Stimulated activated CD8-positive, alpha-beta memory T cell treated with anti-CD3 and anti-CD28 coated beads, Interleukin-4, amount 100 ng/mL, for 1 hour (primary cell): ENCODE results near the gene DIP2C.
"Not testable (repeated sequence)": the region's sequence is repeated elsewhere in the genome, so short reads cannot be mapped to it uniquely, and the experiment has no call there.

Experiments
- DNase-seq, 2 donors: peaks; one replicate each; pipeline ENCODE4 v3.0.0-alpha.2; 2020; ENCODE audit warnings: low read depth in 2 of 2, low spot score in 1 of 2

Gene DIP2C

DNA sequence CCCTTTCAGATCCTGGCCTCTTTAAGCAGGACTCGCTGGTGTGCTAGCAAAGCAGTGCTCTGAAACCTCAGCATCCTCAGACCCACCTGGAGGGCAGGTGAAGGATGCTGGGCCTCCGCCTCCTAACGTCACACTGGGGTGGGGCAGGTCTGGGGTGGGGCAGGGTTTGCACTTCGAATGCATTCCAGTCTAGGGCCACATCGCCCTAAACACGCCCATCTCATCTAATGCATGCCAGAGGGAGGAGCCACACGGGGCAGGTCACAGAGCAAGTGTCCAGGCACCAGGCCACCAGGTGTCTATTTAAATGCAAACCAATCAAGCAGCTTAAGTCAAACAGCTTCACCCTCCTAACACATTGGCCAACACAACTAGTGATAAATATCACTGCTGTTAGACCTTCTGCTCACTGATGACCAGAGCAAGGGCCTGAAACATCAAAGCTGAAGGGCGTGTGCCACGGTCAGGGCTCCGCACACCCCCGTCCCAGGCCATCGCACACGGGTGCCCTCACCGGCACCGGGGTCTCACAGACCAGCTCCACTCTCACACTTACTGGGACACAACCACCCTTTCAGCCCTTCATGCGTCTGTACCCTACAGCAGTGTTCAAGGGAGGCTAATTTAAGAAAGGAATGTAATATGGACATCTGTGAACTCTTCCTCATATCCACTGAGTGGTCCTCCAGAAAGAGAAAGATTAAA is 47.1 kb downstream of the DIP2C start:
- DNase-seq = no peak

- DNase-seq = no peak
Observed at GRCh38 chr10:641149-642010, 48.1 kb downstream of the DIP2C start.

GRCh38 chr10:640673-641045 is 48.8 kb downstream of the DIP2C start:
- no peak for DNase-seq

DNA sequence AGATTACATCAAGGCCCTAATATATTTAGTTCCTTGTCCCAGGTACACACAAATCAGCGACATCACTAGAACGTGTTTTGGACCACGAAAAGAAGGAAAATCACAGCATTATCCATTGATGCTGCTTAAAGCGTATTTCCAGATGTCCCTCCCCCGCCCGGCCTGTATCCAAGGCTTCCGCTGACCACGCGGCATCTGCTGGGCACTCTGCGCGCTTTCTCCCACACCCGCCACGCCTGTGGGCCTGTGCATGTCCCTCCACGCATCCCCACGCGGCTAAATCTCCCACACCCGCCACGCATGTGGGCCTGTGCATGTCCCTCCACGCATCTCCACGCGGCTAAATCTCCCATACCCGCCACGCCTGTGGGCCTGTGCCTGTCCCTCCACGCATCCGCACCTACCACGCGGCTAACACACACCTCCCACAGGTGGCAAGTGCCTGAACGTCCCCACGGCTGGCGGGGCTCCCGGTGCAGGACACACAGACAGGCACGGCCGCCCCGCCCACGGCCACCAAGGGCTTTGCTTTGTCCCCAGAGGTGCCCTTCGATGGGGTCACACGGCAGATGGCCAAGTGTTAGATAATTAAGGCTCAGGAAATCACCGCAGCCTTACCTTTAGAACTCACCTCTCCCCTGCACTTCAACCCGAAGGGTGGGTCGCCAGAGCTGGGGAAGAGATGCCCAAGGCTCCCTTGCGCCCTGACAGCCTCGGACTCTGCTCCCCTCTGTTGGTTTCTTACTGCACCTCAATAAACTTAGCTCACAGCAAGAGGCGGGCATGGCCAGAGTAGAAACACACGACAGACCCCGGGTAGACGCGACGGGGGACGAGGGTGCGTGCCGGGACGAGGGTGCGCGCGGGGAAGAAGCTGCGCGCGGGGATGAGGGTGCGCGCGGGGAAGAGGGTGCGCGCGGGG is 49.5 kb downstream of the DIP2C start:
- no peak for DNase-seq

GRCh38 chr10:639001-639750 is 50.3 kb downstream of the DIP2C start:
- no peak for DNase-seq

DNA sequence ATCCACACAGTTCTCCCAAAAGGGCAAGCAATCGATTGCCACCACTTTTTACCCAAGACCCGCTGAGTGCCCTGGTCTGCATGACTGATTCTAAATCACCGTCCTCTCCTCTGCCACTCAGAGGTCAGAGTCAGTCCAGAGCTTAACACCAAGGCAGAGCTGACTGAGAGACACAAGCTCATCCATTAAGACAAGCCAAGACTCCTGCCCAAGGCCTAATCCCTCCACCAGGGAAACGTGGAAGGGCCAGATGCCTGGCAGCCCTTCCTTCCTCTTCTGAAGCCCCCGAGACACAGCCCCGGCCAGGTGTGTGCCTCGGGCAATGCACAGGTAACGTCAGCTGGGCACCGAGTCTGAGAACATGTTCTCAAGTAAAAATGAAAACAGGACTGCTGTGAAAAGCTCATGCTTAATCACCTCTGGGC is 51.7 kb downstream of the DIP2C start:
- no peak for DNase-seq

DNA sequence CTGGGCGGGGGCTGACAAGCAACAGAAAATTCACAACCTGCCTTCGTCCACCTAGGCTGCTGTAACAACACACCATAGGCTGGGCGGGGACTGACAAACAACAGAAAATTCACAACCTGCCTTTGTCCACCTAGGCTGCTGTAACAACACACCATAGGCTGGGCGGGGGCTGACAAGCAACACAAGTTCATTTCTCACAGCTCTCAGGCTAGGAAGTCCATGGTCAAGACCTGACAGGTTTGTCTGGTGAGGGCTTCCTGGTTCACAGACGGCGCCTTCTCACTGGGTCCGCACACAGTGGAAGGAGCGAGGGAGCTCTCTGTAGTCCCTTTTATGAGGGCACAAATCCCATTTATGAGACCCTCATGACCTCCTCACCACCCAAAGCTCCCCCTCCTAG is 52.2 kb downstream of the DIP2C start:
- DNase-seq = no peak

GRCh38 chr10:636769-637168 is 52.7 kb downstream of the DIP2C start:
- no peak for DNase-seq

DNA sequence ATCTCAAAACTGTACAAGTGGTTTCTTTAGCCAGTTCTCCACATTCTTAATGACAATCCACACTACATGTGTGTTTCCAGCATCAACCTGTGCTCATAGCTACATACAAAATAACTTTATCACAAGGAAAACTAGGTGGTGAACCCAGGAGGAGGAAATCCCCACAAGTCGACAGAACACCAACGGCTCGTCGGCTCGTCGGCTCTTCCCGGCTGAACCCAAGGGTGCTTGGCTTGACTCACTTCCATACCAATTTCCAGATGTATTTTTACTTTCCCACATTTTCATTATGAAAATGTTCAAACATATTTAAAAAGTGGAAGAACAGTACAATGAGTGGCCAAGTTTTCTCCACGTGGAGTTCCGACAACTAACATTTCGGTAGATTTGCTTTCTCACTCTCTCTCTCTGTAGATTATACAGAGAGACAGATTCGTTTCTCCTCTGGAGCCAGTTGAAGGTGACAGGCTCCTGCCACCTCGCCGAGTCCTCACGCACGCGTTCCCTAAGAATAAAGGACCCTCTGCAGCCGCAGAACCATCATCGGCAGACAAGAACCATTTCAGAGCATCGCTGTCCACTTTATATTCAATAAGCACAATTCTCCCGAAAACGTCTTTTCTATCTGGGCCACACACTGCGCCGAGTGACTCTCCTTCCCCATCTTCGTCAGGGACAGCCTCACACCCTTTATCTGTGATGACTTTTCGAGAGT is 53.3 kb downstream of the DIP2C start:
- DNase-seq = no peak

GRCh38 chr10:635088-635861 is 54.2 kb downstream of the DIP2C start:
- DNase-seq = no peak

DNA sequence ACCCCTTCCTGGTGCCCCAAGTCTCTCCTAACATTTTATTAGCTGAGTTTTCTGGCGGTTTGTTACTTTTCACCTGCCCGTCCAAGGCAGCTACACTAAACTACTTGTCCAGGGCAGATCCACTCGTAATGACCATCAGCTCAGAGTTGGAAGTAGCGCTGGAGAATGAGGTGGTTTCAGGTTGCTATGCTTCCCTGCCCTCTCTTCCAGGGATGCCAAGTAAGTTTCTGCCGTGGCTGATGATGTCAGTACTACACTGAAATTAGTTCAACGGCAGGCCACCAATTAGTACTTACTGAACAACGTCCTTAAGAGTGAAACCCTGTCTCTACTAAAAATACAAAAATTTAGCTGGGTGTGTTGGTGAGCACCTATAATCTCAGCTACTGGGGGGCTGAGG is 55.2 kb downstream of the DIP2C start:
- DNase-seq = no peak

DNA sequence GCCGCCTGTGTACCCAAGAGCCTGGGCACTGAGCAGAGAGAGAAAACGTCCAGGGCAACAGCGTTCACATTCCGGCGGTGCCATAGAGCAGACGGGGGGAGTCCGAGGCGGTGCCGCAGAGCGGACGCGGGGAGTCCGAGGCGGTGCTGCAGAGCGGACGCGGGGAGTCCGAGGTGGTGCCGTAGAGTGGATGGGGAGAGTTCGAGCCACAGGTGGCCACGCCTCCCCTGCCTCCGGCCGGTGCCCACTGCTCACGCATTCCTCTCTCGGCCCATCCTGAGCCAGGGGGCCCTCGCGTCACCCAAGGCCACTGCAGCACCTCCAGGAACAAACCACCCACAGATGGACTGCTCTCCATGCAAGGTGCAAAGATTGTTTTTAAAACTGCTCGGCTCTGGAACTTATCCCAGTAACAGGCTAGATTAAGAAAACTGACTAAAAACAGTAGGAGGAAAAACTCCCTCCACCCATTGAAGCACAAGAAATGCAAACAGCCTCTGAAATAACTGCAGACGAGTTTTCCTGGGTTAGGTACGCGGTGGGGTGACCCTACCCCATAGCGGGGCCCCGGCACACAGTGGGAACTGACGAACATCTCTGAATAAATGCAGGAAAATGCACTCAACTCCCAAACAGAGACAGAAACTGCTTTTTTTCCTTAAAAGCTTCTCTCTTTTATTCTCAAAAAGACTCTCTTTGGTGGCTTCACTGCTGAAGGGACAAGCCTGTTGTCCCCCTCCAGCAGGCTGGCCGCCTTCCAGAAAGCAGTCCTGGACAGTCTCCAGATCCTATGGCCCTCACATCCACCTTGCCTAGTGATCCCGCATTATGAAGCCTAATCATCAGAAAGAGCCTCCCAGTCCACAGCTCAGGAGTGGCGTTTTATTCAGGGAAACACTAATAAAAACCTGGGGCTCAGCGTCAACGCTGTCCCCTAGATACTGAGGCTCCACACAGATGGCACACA is 55.9 kb downstream of the DIP2C start:
- DNase-seq = no peak

DNA sequence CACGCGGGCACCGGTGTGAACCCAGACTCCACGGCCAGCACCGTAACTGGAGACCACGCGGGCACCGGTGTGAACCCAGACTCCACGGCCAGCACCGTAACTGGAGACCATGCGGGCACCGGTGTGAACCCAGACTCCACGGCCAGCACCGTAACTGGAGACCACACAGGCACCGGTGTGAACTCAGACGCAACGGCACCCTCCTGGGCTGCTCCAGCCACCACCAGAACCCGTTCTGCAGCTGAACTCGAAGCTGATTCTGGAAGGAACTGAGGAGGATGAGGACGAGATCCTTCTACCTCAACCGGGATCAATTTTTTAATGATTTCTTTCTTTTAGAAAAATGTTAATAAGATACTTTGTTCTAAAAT is 56.7 kb downstream of the DIP2C start:
- not testable (repeated sequence) for DNase-seq

DNA sequence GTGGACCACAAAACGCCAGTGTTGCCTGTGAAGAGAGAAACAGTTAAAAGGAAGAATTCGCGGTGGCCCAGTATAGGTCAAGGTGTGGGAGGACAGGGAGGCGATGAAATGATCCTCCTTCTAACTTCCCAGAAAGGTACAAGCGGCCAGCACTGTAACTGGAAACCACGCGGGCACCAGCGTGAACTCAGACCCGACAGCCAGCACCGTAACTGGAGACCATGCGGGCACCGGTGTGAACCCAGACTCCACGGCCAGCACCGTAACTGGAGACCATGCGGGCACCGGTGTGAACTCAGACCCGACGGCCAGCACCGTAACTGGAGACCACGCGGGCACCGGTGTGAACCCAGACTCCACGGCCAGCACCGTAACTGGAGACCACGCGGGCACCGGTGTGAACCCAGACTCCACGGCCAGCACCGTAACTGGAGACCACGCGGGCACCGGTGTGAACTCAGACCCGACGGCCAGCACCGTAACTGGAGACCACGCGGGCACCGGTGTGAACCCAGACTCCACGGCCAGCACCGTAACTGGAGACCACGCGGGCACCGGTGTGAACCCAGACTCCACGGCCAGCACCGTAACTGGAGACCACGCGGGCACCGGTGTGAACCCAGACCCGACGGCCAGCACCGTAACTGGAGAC is 57.2 kb downstream of the DIP2C start:
- DNase-seq = not testable (repeated sequence)

GRCh38 chr10:631266-631665 is 58.2 kb downstream of the DIP2C start:
- no peak for DNase-seq

- no peak for DNase-seq
Observed at GRCh38 chr10:630581-631073, 58.8 kb downstream of the DIP2C start.

DNA sequence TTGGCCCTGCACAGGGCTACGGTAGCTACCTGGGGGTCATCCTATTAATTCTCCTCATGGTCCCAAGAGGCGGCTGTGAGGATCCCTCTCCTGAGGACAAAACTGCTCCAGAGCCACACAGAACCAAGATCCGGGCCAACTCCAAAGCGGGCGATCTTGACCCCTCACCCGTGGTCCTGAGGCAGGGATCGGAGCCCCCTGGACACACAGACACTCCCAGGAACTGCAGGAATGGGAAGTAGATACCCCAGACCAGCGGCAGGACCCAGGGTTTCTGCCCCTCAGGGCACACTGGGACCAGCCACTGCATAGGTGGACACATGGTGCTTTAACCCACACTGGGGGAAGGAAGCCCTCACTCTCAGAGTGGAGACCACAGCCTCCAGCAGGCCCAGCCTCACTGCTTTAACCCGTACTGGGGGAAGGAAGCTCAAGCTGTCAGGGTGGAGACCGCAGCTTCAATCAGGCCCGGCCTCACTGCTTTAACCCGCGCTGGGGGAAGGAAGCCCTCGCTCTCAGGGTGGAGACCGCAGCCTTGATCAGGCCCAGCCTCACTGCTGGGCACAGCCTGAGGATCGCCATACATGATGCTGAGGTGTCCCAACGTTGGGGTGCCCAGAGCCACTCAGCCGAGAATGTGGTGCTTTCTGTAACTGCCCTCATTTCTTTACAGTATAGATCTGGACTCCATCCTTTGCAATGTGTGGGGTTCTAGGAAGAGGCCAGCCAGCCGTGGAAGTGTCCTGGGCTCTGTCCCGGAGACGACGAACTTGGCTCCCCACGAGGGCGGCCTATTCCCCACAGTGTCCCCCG is 60.1 kb downstream of the DIP2C start:
- no peak for DNase-seq
